GM13976 (cell line): ENCODE results near the gene MBTPS2.

Source experiments
- DNase-seq: peaks from one replicate; pipeline ENCODE4 v3.0.0; 2012; ENCODE audit warnings: low spot score
- CTCF ChIP-seq: IDR thresholded peaks from 2 replicates; pipeline ENCODE4 v1.5.1; 2012; ENCODE audit warnings: borderline replicate concordance, mild to moderate bottlenecking; ENCODE audit not compliant: insufficient read depth; ENCODE audit errors: extremely low read depth, missing control alignments, control extremely low read depth
- in situ Hi-C: fragments of 300-500 bp; cut with MboI; formaldehyde crosslinking; loops from one replicate; pipeline ENCODE4 v1.12.0; 2022; ENCODE audit warnings: low sequenced_read_pairs, mixed read lengths, inconsistent platforms; ENCODE audit not compliant: unreplicated experiment

Gene MBTPS2

GRCh38 chrX:21875013-21875412 is 35.6 kb downstream of the MBTPS2 start:
- in situ Hi-C loops = no loop called here
- TF ChIP-seq CTCF = no peak
- no peak for DNase-seq

- DNase-seq = no peak
- no peak for TF ChIP-seq CTCF
- in situ Hi-C loops = no loop called here
These were observed 42.6 kb downstream of the MBTPS2 start for GRCh38 chrX:21881881-21882574.

GRCh38 chrX:21883258-21883657 is 43.8 kb downstream of the MBTPS2 start:
- in situ Hi-C loops = no loop called here
- TF ChIP-seq CTCF = no peak
- no peak for DNase-seq

GRCh38 chrX:21885568-21885967 is 46.2 kb downstream of the MBTPS2 start:
- DNase-seq = no peak
- in situ Hi-C loops = no loop called here
- TF ChIP-seq CTCF = no peak

GRCh38 chrX:21905313-21905712 is 65.9 kb downstream of the MBTPS2 start:
- DNase-seq = no peak
- TF ChIP-seq CTCF = no peak
- in situ Hi-C loops = no loop called here

- DNase-seq = no peak
- in situ Hi-C loops = no loop called here
These were observed 66.5 kb downstream of the MBTPS2 start for GRCh38 chrX:21905953-21906352.

More at GRCh38 chrX:21905953-21906352, 66.5 kb downstream of the MBTPS2 start:
- TF ChIP-seq CTCF = no peak
